VCaP (cell line): ENCODE measurements around the gene SCN8A.

Experiments
- H3K27ac ChIP-seq: fragments of 450-650 bp; 2 replicates; pipeline ENCODE4 v1.5.1; 2017
- CTCF ChIP-seq: fragments of 450-650 bp; conservative IDR thresholded peaks from 2 replicates; pipeline ENCODE4 v1.5.1; 2017; ENCODE audit warnings: mild to moderate bottlenecking, moderate library complexity

The SCN8A gene

GRCh38 chr12:51740536-51740935 is 149.5 kb downstream of the SCN8A start:
- H3K27ac ChIP-seq = no peak overlapping the region
- no peak for TF ChIP-seq CTCF

- peak overlapping the region; percentile 38 for H3K27ac ChIP-seq
- no peak for TF ChIP-seq CTCF
Observed at GRCh38 chr12:51744235-51744634, 153.2 kb downstream of the SCN8A start.

- H3K27ac ChIP-seq = peak overlapping the region; percentile 38
- no peak for TF ChIP-seq CTCF
Observed at GRCh38 chr12:51744957-51745356, 153.9 kb downstream of the SCN8A start.

- H3K27ac ChIP-seq = no peak overlapping the region
- no peak for TF ChIP-seq CTCF
Observed at GRCh38 chr12:51746416-51746815, 155.4 kb downstream of the SCN8A start.

- TF ChIP-seq CTCF = no peak
- H3K27ac ChIP-seq = no peak overlapping the region
Observed at GRCh38 chr12:51748235-51748634, 157.2 kb downstream of the SCN8A start.

- no peak overlapping the region for H3K27ac ChIP-seq
- TF ChIP-seq CTCF = no peak
Observed at GRCh38 chr12:51749206-51749985, 158.4 kb downstream of the SCN8A start.

- no peak overlapping the region for H3K27ac ChIP-seq
- TF ChIP-seq CTCF = no peak
Observed at GRCh38 chr12:51749986-51750317, 158.9 kb downstream of the SCN8A start.
